ENCODE results near the gene SEMA4G. TPM values are rescaled to one million over a fixed set of nuclear protein-coding genes. Genes with fewer than 3 reads are reported as not detected.

The SEMA4G gene
- total RNA-seq, 1 experiment from 2014 or later: 4.7 TPM

- H3K4me3 ChIP-seq (ENCODE audit: low read depth in 2 of 2, low read length in 2 of 2): no peak overlapping the region
- BruUV-seq (replicated peaks): TSS peak; percentile 73
- H3K27me3 ChIP-seq (ENCODE audit: control insufficient read depth, insufficient read depth, low read length): no peaks in the 10 kb centered on the region
- ATAC-seq (no peak), DNase-seq (ENCODE audit: low read depth, low spot score) (no peak)
- ChIA-PET POLR2A (interaction anchor here (0.6 kb wide), 1 partner anchor 541 kb away, joined by 14 read pairs; no protein-coding TSS in a partner anchor), CTCF (interaction anchor here (1.0 to 2.1 kb wide), 2 partner anchors 9 to 12 kb away, joined by 4 to 9 read pairs; no protein-coding TSS in a partner anchor)
- in situ Hi-C loops (cut with HindIII; ENCODE audit: low pct_unique_long_range_greater_than_20kb, low sequenced_read_pairs): no loop called here
- intact Hi-C loops (cut with micrococcal nuclease; ENCODE audit: unreplicated experiment): no loop called here
- no peak for TF ChIP-seq POLR2AphosphoS5 (IDR thresholded peaks at IDR 0.05; ENCODE audit: low read depth, low read length)
- no peak for TF ChIP-seq TCF7L2 (IDR thresholded peaks at IDR 0.05; ENCODE audit: low read depth, low read length)
- TF ChIP-seq, protein P1, sequence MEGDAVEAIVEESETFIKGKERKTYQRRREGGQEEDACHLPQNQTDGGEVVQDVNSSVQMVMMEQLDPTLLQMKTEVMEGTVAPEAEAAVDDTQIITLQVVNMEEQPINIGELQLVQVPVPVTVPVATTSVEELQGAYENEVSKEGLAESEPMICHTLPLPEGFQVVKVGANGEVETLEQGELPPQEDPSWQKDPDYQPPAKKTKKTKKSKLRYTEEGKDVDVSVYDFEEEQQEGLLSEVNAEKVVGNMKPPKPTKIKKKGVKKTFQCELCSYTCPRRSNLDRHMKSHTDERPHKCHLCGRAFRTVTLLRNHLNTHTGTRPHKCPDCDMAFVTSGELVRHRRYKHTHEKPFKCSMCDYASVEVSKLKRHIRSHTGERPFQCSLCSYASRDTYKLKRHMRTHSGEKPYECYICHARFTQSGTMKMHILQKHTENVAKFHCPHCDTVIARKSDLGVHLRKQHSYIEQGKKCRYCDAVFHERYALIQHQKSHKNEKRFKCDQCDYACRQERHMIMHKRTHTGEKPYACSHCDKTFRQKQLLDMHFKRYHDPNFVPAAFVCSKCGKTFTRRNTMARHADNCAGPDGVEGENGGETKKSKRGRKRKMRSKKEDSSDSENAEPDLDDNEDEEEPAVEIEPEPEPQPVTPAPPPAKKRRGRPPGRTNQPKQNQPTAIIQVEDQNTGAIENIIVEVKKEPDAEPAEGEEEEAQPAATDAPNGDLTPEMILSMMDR (IDR thresholded peaks at IDR 0.05): no peak
- TF ChIP-seq, protein P2, sequence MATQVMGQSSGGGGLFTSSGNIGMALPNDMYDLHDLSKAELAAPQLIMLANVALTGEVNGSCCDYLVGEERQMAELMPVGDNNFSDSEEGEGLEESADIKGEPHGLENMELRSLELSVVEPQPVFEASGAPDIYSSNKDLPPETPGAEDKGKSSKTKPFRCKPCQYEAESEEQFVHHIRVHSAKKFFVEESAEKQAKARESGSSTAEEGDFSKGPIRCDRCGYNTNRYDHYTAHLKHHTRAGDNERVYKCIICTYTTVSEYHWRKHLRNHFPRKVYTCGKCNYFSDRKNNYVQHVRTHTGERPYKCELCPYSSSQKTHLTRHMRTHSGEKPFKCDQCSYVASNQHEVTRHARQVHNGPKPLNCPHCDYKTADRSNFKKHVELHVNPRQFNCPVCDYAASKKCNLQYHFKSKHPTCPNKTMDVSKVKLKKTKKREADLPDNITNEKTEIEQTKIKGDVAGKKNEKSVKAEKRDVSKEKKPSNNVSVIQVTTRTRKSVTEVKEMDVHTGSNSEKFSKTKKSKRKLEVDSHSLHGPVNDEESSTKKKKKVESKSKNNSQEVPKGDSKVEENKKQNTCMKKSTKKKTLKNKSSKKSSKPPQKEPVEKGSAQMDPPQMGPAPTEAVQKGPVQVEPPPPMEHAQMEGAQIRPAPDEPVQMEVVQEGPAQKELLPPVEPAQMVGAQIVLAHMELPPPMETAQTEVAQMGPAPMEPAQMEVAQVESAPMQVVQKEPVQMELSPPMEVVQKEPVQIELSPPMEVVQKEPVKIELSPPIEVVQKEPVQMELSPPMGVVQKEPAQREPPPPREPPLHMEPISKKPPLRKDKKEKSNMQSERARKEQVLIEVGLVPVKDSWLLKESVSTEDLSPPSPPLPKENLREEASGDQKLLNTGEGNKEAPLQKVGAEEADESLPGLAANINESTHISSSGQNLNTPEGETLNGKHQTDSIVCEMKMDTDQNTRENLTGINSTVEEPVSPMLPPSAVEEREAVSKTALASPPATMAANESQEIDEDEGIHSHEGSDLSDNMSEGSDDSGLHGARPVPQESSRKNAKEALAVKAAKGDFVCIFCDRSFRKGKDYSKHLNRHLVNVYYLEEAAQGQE (IDR thresholded peaks at IDR 0.05; ENCODE audit: insufficient read depth in 1 of 2, low read depth in 2 of 2, low read length in 1 of 2): no peak
- no peak for TF ChIP-seq SIN3A (IDR thresholded peaks at IDR 0.05; ENCODE audit: borderline replicate concordance, insufficient read depth, low read depth, low read length)
- H3K27ac ChIP-seq (ENCODE audit: low read length): no peak overlapping the region
- no peaks in the 10 kb centered on the region for H3K9me3 ChIP-seq (ENCODE audit: control insufficient read depth, insufficient read depth, low read depth, low read length)
- H3K4me1 ChIP-seq (ENCODE audit: control insufficient read depth, insufficient read depth, low read length): peaks cover 10% of the 10 kb centered on the region
- H3K36me3 ChIP-seq (ENCODE audit: control insufficient read depth, insufficient read depth, low read length): peaks cover 3% of the 10 kb centered on the region; the same call in 1 of the 2 replicates
Observed at GRCh38 chr10:101006593-101007098, 37.3 kb downstream of the SEMA4G start.

GRCh38 chr10:101007099-101007711, 37.9 kb downstream of the SEMA4G start:
- ChIA-PET POLR2A (no interaction called here), CTCF (interaction anchor here (1.0 to 2.1 kb wide), 2 partner anchors 9 to 12 kb away, joined by 4 to 9 read pairs; no protein-coding TSS in a partner anchor)
- DNase-seq (ENCODE audit: low read depth, low spot score): no peak
- BruUV-seq (replicated peaks): no TSS peak
- ATAC-seq: peak; percentile 30; the same call in 1 of the 2 replicates
- Histone ChIP-seq H3K27me3 (ENCODE audit: control insufficient read depth, insufficient read depth, low read length) (no peaks in the 10 kb centered on the region), H3K4me3 (ENCODE audit: low read depth in 2 of 2, low read length in 2 of 2) (no peak overlapping the region), H3K27ac (ENCODE audit: low read length) (no peak overlapping the region), H3K9me3 (ENCODE audit: control insufficient read depth, insufficient read depth, low read depth, low read length) (no peaks in the 10 kb centered on the region), H3K4me1 (ENCODE audit: control insufficient read depth, insufficient read depth, low read length) (peaks cover 12% of the 10 kb centered on the region), H3K36me3 (ENCODE audit: control insufficient read depth, insufficient read depth, low read length) (peaks cover 3% of the 10 kb centered on the region; the same call in 1 of the 2 replicates)
- intact Hi-C loops (cut with micrococcal nuclease; ENCODE audit: unreplicated experiment) (no loop called here), in situ Hi-C loops (cut with HindIII; ENCODE audit: low pct_unique_long_range_greater_than_20kb, low sequenced_read_pairs) (no loop called here)
- TF ChIP-seq, protein P1 (IDR thresholded peaks at IDR 0.05): no peak
- no peak for TF ChIP-seq SIN3A (IDR thresholded peaks at IDR 0.05; ENCODE audit: borderline replicate concordance, insufficient read depth, low read depth, low read length)
- TF ChIP-seq, protein P2 (IDR thresholded peaks at IDR 0.05; ENCODE audit: insufficient read depth in 1 of 2, low read depth in 2 of 2, low read length in 1 of 2): no peak
